ENCODE measurements around the gene YWHAQ. TPM values are rescaled to one million over a fixed set of nuclear protein-coding genes. Genes with fewer than 3 reads are reported as not detected.
A peak's percentile ranks its signal among the peaks of the same experiment; 100 is the strongest.

Gene YWHAQ
- total and polyA plus RNA-seq, 9 of the 15 experiments (the other 6 are each of a cell fraction or from before 2014, with no cell fraction given): 63.1 to 359 (median 203) TPM

GRCh38 chr2:9630736-9631552, at the start of gene YWHAQ (continued):
- TF ChIP-seq REST (IDR thresholded peaks at IDR 0.05; ENCODE audit: borderline replicate concordance): no peak
- TF ChIP-seq REST (CRISPR knock-in tag; IDR thresholded peaks at IDR 0.05; ENCODE audit: low read depth): no peak
- TF ChIP-seq ZNF143 (CRISPR knock-in tag; IDR thresholded peaks at IDR 0.05): no peak
- peak in 1 of 2 experiments; percentile 89; a peak in 2 of 4 replicates for TF ChIP-seq CSDE1 (IDR thresholded peaks at IDR 0.05)
- no peak for TF ChIP-seq TOE1 (IDR thresholded peaks at IDR 0.05; ENCODE audit: borderline replicate concordance)
- TF ChIP-seq TOE1 (CRISPR knock-in tag; IDR thresholded peaks at IDR 0.05; ENCODE audit: borderline replicate concordance, low read depth): no peak
- TF ChIP-seq, protein P1, sequence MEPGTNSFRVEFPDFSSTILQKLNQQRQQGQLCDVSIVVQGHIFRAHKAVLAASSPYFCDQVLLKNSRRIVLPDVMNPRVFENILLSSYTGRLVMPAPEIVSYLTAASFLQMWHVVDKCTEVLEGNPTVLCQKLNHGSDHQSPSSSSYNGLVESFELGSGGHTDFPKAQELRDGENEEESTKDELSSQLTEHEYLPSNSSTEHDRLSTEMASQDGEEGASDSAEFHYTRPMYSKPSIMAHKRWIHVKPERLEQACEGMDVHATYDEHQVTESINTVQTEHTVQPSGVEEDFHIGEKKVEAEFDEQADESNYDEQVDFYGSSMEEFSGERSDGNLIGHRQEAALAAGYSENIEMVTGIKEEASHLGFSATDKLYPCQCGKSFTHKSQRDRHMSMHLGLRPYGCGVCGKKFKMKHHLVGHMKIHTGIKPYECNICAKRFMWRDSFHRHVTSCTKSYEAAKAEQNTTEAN (CRISPR knock-in tag; IDR thresholded peaks at IDR 0.05): peak; percentile 53; the same call in 1 of the 2 replicates
- TF ChIP-seq NR0B1 (IDR thresholded peaks at IDR 0.05; ENCODE audit: partially characterized antibody): no peak

Measured in K562 (cell line).